ENCODE data around the gene TBL1X. TPM values are rescaled to one million over a fixed set of nuclear protein-coding genes. Genes with fewer than 3 reads are reported as not detected.

Gene TBL1X
- total and polyA plus RNA-seq, 2 of the 8 experiments (the other 6 are each of a cell fraction or from before 2014, with no cell fraction given): 13.3 to 25.6 TPM

- H3K79me2 ChIP-seq (ENCODE audit: control insufficient read depth in 1 of 2, insufficient read depth in 2 of 2, low read length in 2 of 2): peaks cover 0 to 80% of the 10 kb centered on the region in 2 experiments; a peak in 2 of 4 replicates
- POLR2A ChIA-PET (ENCODE audit: partially characterized antibody): no interaction called here
- H2BK5ac ChIP-seq (ENCODE audit: low read depth, low read length): no peak overlapping the region
- H2BK15ac ChIP-seq (ENCODE audit: low read length): no peak overlapping the region
- H4K5ac ChIP-seq (ENCODE audit: insufficient read length, low read depth, low read length): no peak overlapping the region
- no peaks in the 10 kb centered on the region for H3K9me3 ChIP-seq (ENCODE audit: insufficient read depth in 2 of 2, low read depth in 1 of 2, low read length in 1 of 2)
- no peak overlapping the region for H2AK5ac ChIP-seq (ENCODE audit: low read depth, low read length)
- H3K18ac ChIP-seq (ENCODE audit: extremely low read depth, low read length): no peak overlapping the region
- H3K4ac ChIP-seq (replicated peaks; ENCODE audit: insufficient read length, low read depth, low read length): no peak overlapping the region
- CTCF ChIA-PET (ENCODE audit: partially characterized antibody): interaction anchor here (0.6 kb wide), 2 partner anchors 12 to 229 kb away, joined by 3 to 4 read pairs; no protein-coding TSS in a partner anchor
- FAIRE-seq (peak; percentile 62), DNase-seq (ENCODE audit: low read depth in 1 of 2, low spot score in 2 of 2) (no peak)
- no peak overlapping the region for H2AFZ ChIP-seq (ENCODE audit: low read length)
- 80% methylated on average over 5 of the region's 12 CpGs; no CpG with 5 or more reads in 1 of the 2 experiments for WGBS, 2 experiments (ENCODE audit: extremely low coverage in 1 of 2, insufficient coverage in 1 of 2, insufficient read length in 1 of 2, insufficient replicate concordance in 2 of 2, low coverage in 1 of 2, low lambda C conversion rate in 2 of 2, missing lambda C conversion rate in 1 of 2)
- no peak overlapping the region for H3K4me2 ChIP-seq (ENCODE audit: insufficient read depth in 1 of 2, low read depth in 2 of 2, low read length in 2 of 2)
- H3K4me3 ChIP-seq (ENCODE audit: extremely low read depth in 1 of 4, insufficient read depth in 2 of 4, low read depth in 3 of 4, low read length in 4 of 4): no peak overlapping the region
- no peak overlapping the region for H2BK120ac ChIP-seq (replicated peaks; ENCODE audit: low read depth, low read length)
- peaks cover 0 to 4% of the 10 kb centered on the region in 2 experiments for H4K20me1 ChIP-seq (replicated peaks in 1 of 2; ENCODE audit: control insufficient read depth in 1 of 2, insufficient read depth in 2 of 2, low read length in 2 of 2)
- H4K8ac ChIP-seq (ENCODE audit: extremely low read depth, insufficient read depth, low read length): no peak overlapping the region
- H2BK12ac ChIP-seq (ENCODE audit: low read depth, low read length): no peak overlapping the region
- peaks cover 0 to 7% (median 3%) of the 10 kb centered on the region in 4 experiments; a peak in 2 of 7 replicates for H3K4me1 ChIP-seq (replicated peaks in 1 of 4; ENCODE audit: control insufficient read depth in 3 of 4, insufficient read depth in 4 of 4, low read length in 3 of 4)
- no peak overlapping the region for H4K91ac ChIP-seq (replicated peaks; ENCODE audit: insufficient read length, low read length)
- H3K56ac ChIP-seq (replicated peaks; ENCODE audit: insufficient read length, low read depth, low read length): no peak overlapping the region
- no peaks in the 10 kb centered on the region for H3K23me2 ChIP-seq (ENCODE audit: low read depth, low read length)
- H3K27ac ChIP-seq (ENCODE audit: low read depth, low read length): no peak overlapping the region
- no peaks in the 10 kb centered on the region for H3K27me3 ChIP-seq (replicated peaks in 1 of 4; ENCODE audit: control insufficient read depth in 3 of 4, extremely low read depth in 1 of 4, insufficient read depth in 3 of 4, low read length in 3 of 4)
- H3K9ac ChIP-seq (replicated peaks in 1 of 4; ENCODE audit: extremely low read depth in 1 of 4, low read depth in 3 of 4, low read length in 3 of 4): no peak overlapping the region
- H2BK20ac ChIP-seq (ENCODE audit: low read length): no peak overlapping the region
- H3K36me3 ChIP-seq (ENCODE audit: control insufficient read depth in 2 of 4, insufficient read depth in 4 of 4, low read length in 3 of 4): peaks cover 0 to 3% (median 0%) of the 10 kb centered on the region in 4 experiments; a peak in 1 of 8 replicates
- no peaks in the 10 kb centered on the region; the same call in 1 of the 2 replicates for H3K79me1 ChIP-seq (ENCODE audit: low read depth, low read length)
- H3K23ac ChIP-seq (ENCODE audit: insufficient read length): no peak overlapping the region
- H3K14ac ChIP-seq (ENCODE audit: insufficient read length): no peak overlapping the region
- TF ChIP-seq POLR2A (IDR thresholded peaks at IDR 0.05; ENCODE audit: control extremely low read depth in 1 of 2, low read depth in 2 of 2, low read length in 2 of 2) (no peak), YY1 (IDR thresholded peaks at IDR 0.05; ENCODE audit: low read depth, low read length) (no peak), CTBP2 (IDR thresholded peaks at IDR 0.05; ENCODE audit: borderline replicate concordance, insufficient read depth, insufficient read length, low read length) (no peak), EGR1 (IDR thresholded peaks at IDR 0.05; ENCODE audit: borderline replicate concordance, low read depth, low read length) (no peak), JUND (IDR thresholded peaks at IDR 0.05; ENCODE audit: low read length) (no peak), BACH1 (IDR thresholded peaks at IDR 0.05; ENCODE audit: low read length) (no peak), SP2 (IDR thresholded peaks at IDR 0.05; ENCODE audit: low read length) (no peak), RXRA (IDR thresholded peaks at IDR 0.05; ENCODE audit: insufficient read depth, low read depth, low read length) (no peak)
Measured at GRCh38 chrX:9471571-9471985, 6.7 kb downstream of the TBL1X start.

All from H1 (cell line).